ENCODE results near the gene MSRB1. TPM values are rescaled to one million over a fixed set of nuclear protein-coding genes. Genes with fewer than 3 reads are reported as not detected.

The MSRB1 gene
- total RNA-seq, 1 donor from 2014 or later, result 3.6 TPM

- no peak for DNase-seq
Measured at GRCh38 chr16:1895949-1896675, 46.9 kb downstream of the MSRB1 start.

- no peak for DNase-seq
Measured at GRCh38 chr16:1895068-1895467, 47.9 kb downstream of the MSRB1 start.

DNA sequence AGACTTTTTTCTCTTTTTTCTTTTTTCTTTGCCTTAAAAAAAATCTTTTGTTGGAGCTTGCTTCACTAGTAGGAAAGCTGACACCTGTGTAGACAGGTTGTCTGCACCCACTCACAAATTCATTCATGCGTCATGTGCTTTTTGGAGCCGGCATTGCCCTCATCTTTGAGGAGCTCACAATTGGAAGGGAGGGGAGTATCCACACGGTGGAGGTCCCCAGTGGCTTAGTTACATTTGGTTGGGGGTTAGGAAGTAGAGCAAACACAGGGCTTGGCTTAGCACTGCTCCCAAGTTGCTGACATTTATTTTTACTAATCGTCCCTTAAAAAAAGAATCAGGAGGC is 52.3 kb downstream of the MSRB1 start:
- no peak for DNase-seq

DNA sequence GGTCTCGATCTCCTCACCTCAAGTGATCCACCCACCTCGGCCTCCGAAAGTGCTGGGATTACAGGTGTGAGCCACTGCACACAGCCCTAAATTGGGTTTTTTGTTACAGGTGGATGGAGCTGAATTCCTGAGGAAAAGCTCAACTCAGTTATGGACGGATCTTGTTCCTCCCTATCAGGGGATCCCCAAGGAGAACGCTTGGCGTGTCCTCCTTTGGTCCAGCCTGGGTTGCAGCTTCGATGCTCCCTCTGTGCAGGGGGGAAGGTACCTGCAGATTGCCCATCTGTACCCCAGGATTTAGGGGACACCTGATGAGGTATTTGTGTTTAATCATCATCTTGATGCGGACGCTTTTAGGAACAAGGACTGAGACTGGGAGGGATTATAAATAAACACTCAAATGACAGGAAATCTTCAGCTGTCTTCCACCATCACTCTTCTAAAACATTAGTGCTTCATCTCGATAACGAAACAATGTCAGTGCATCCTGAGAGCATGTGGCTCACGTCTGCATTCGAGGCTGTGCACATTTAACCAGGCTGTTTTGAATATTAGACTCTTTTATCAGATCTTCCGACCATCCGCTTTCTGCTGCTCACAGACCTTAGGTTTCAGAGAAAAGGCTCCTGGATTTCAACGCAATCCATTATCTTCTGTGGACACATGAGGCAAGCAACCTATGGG is 52.8 kb downstream of the MSRB1 start:
- DNase-seq, result no peak

Small RNA genes within 50 kb of the gene (small RNA-seq; reads per million reads assigned to genes)
- not detected for gene AC005363.2
- gene SNORA10, result not detected
- gene SNORA64, result not detected

Other genes starting within 250 kb of the MSRB1 start
- 84.5 TPM for gene MAPK8IP3, start 237.0 kb downstream of the MSRB1 start, total RNA-seq
- gene NME3, start 171.7 kb downstream of the MSRB1 start, total RNA-seq, result 26.2 TPM
- 6.9 TPM for gene EME2, start 170.4 kb downstream of the MSRB1 start, total RNA-seq
- gene MRPS34, start 170.1 kb downstream of the MSRB1 start, total RNA-seq, result 30.6 TPM
- 60.5 TPM for gene SPSB3, start 160.6 kb downstream of the MSRB1 start, total RNA-seq
- 37.9 TPM for gene NUBP2, start 160.2 kb downstream of the MSRB1 start, total RNA-seq
- not detected for gene IGFALS, start 149.5 kb downstream of the MSRB1 start, total RNA-seq
- gene HAGH, start 116.4 kb downstream of the MSRB1 start, total RNA-seq, result 49.1 TPM
- 63.6 TPM for gene FAHD1, start 116.0 kb downstream of the MSRB1 start, total RNA-seq
- not detected for gene MEIOB, start 71.0 kb downstream of the MSRB1 start, total RNA-seq
- not detected for gene HS3ST6, start 24.8 kb downstream of the MSRB1 start, total RNA-seq
- gene RPL3L, start 11.5 kb upstream of the MSRB1 start, total RNA-seq, result not detected
- gene NDUFB10, start 16.3 kb upstream of the MSRB1 start, total RNA-seq, result 63.9 TPM
- gene RPS2, start 21.6 kb upstream of the MSRB1 start, total RNA-seq, result 1,574 TPM
- not detected for gene RNF151, start 23.7 kb upstream of the MSRB1 start, total RNA-seq
- gene TBL3, start 28.9 kb upstream of the MSRB1 start, total RNA-seq, result 12.0 TPM
- 0.78 TPM for gene NOXO1, start 38.3 kb upstream of the MSRB1 start, total RNA-seq
- gene GFER, start 41.0 kb upstream of the MSRB1 start, total RNA-seq, result 10.9 TPM
- gene SYNGR3, start 46.8 kb upstream of the MSRB1 start, total RNA-seq, result 81.3 TPM
- 5.5 TPM for gene ZNF598, start 66.6 kb upstream of the MSRB1 start, total RNA-seq
- gene NPW, start 76.6 kb upstream of the MSRB1 start, total RNA-seq, result not detected
- gene NHERF2, start 83.7 kb upstream of the MSRB1 start, total RNA-seq, result 9.8 TPM
- 20.3 TPM for gene NTHL1, start 104.6 kb upstream of the MSRB1 start, total RNA-seq
- gene TSC2, start 104.8 kb upstream of the MSRB1 start, total RNA-seq, result 47.3 TPM
- gene PKD1, start 192.7 kb upstream of the MSRB1 start, total RNA-seq, result 70.3 TPM
- gene RAB26, start 205.4 kb upstream of the MSRB1 start, total RNA-seq, result 5.8 TPM
- 35.6 TPM for gene TRAF7, start 212.6 kb upstream of the MSRB1 start, total RNA-seq

All from occipital lobe (tissue), 3 donors.